HEK293 (cell line): Measurements from ENCODE around the gene ROPN1L.
A peak's percentile ranks its signal among the peaks of the same experiment; 100 is the strongest.

ENCODE experiments used
- CTCF ChIA-PET: fragments of 350-600 bp; formaldehyde crosslinking; extraction: SDS; loops from one replicate; lab custom pipeline; 2021; ENCODE audit warnings: antibody characterized with exemption; lab: Yijun Ruan, JAX
- POLR2A ChIA-PET: fragments of 300-600 bp; formaldehyde crosslinking; extraction: SDS; loops from one replicate; lab custom pipeline; 2020; ENCODE audit warnings: antibody characterized with exemption, inconsistent platforms; lab: Yijun Ruan, JAX
- H3K27ac ChIP-seq: fragments of 200-500 bp; sonication (Bioruptor generic); 2 replicates; pipeline ENCODE4 v1.5.1; 2014; ENCODE audit warnings: low read depth, low read length, control low read depth, inconsistent platforms; ENCODE audit errors: extremely low read depth
- H3K36me3 ChIP-seq, 2 experiments: fragments of 200-500 bp in 1 of 2; sonication (Bioruptor generic) in 1 of 2; 1 replicate in 1 of 2; 2 replicates in 1 of 2; pipeline ENCODE4 v1.5.1; 2014 to 2017; ENCODE audit warnings: inconsistent platforms in 2 of 2, low read length in 2 of 2; ENCODE audit not compliant: control insufficient read depth in 2 of 2, insufficient read depth in 1 of 2
- H3K4me1 ChIP-seq: fragments of 200-500 bp; sonication (Bioruptor generic); 2 replicates; pipeline ENCODE4 v1.5.1; 2014; ENCODE audit warnings: mild to moderate bottlenecking, low read length, inconsistent platforms; ENCODE audit not compliant: control insufficient read depth, insufficient read depth
- H3K4me3 ChIP-seq: 2 replicates; pipeline ENCODE4 v1.5.1; 2011; ENCODE audit warnings: low read depth, mild to moderate bottlenecking, control low read depth, low read length, moderate library complexity
- H3K9me3 ChIP-seq: fragments of 200-500 bp; sonication (Bioruptor generic); 2 replicates; pipeline ENCODE4 v1.5.1; 2014; ENCODE audit warnings: low read depth, low read length, inconsistent platforms; ENCODE audit not compliant: control insufficient read depth, insufficient read depth
- YY1 ChIP-seq: fragments of 450-650 bp; formaldehyde crosslinking; IDR thresholded peaks from 2 replicates; pipeline ENCODE4 v1.5.1; 2018; ENCODE audit warnings: missing biosample characterization, missing genetic modification characterization
- ZBTB48 ChIP-seq: fragments of 450-650 bp; formaldehyde crosslinking; IDR thresholded peaks from 2 replicates; pipeline ENCODE4 v1.5.1; 2016; ENCODE audit warnings: missing biosample characterization, missing genetic modification characterization
- ZFP41 ChIP-seq: fragments of 450-650 bp; formaldehyde crosslinking; IDR thresholded peaks from 2 replicates; pipeline ENCODE4 v1.5.1; 2016; ENCODE audit warnings: missing biosample characterization, missing genetic modification characterization, borderline replicate concordance
- ZNF132 ChIP-seq: fragments of 450-650 bp; formaldehyde crosslinking; IDR thresholded peaks from 2 replicates; pipeline ENCODE4 v1.5.1; 2017; ENCODE audit warnings: missing biosample characterization, missing genetic modification characterization, borderline replicate concordance
- ZNF248 ChIP-seq: fragments of 450-650 bp; formaldehyde crosslinking; IDR thresholded peaks from 2 replicates; pipeline ENCODE4 v1.5.1; 2017; ENCODE audit warnings: missing biosample characterization, missing genetic modification characterization
- ZNF394 ChIP-seq: fragments of 450-650 bp; formaldehyde crosslinking; IDR thresholded peaks from 2 replicates; pipeline ENCODE4 v1.5.1; 2016; ENCODE audit warnings: missing biosample characterization, missing genetic modification characterization, mild to moderate bottlenecking, moderate library complexity, borderline replicate concordance
- ZNF510 ChIP-seq: fragments of 450-650 bp; formaldehyde crosslinking; IDR thresholded peaks from 2 replicates; pipeline ENCODE4 v1.5.1; 2018; ENCODE audit warnings: mild to moderate bottlenecking, missing genetic modification characterization, missing biosample characterization; ENCODE audit not compliant: insufficient replicate concordance
- ZNF555 ChIP-seq: fragments of 450-650 bp; formaldehyde crosslinking; conservative IDR thresholded peaks from 2 replicates; pipeline ENCODE4 v1.5.1; 2017; ENCODE audit warnings: missing biosample characterization, mild to moderate bottlenecking, missing genetic modification characterization, inconsistent platforms
- ZNF600 ChIP-seq: fragments of 450-650 bp; formaldehyde crosslinking; IDR thresholded peaks from 2 replicates; pipeline ENCODE4 v1.5.1; 2016; ENCODE audit warnings: missing biosample characterization, missing genetic modification characterization
- ZNF658 ChIP-seq: fragments of 450-650 bp; formaldehyde crosslinking; IDR thresholded peaks from 2 replicates; pipeline ENCODE4; 2016; ENCODE audit warnings: missing biosample characterization, missing genetic modification characterization
- ZNF747 ChIP-seq: fragments of 450-650 bp; formaldehyde crosslinking; IDR thresholded peaks from 2 replicates; pipeline ENCODE4 v1.5.1; 2016; ENCODE audit warnings: missing biosample characterization, missing genetic modification characterization
- TF ChIP-seq, protein P1 (sequence below): fragments of 450-650 bp; formaldehyde crosslinking; IDR thresholded peaks from 2 replicates; pipeline ENCODE4 v1.5.1; 2016; ENCODE audit warnings: missing biosample characterization, missing genetic modification characterization, borderline replicate concordance
- TF ChIP-seq, protein P2 (sequence below): fragments of 450-650 bp; IDR thresholded peaks from 2 replicates; pipeline ENCODE4 v1.5.1; 2018; ENCODE audit warnings: missing biosample characterization, mild to moderate bottlenecking, missing genetic modification characterization

Gene ROPN1L

DNA sequence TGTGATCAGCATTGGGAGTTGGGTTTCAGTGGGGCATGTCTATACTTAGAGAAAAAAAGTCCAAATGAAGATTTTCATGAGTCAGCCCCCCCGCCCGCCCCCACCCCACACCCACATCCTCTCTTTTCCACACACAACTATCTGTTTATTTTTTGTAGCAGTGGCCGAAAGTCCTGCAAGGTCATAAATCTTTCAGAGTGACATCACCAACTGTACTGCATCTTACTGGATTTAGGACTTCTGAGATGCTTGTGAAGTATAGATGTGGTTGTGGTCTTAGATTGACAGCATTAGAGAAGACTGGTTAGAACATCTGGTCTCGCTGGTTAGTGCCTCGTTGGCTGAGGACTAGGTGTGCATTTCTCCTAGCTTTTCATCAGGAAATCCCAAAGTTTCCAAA is 7.3 kb upstream of the ROPN1L start (continued):
- TF ChIP-seq, protein P1, sequence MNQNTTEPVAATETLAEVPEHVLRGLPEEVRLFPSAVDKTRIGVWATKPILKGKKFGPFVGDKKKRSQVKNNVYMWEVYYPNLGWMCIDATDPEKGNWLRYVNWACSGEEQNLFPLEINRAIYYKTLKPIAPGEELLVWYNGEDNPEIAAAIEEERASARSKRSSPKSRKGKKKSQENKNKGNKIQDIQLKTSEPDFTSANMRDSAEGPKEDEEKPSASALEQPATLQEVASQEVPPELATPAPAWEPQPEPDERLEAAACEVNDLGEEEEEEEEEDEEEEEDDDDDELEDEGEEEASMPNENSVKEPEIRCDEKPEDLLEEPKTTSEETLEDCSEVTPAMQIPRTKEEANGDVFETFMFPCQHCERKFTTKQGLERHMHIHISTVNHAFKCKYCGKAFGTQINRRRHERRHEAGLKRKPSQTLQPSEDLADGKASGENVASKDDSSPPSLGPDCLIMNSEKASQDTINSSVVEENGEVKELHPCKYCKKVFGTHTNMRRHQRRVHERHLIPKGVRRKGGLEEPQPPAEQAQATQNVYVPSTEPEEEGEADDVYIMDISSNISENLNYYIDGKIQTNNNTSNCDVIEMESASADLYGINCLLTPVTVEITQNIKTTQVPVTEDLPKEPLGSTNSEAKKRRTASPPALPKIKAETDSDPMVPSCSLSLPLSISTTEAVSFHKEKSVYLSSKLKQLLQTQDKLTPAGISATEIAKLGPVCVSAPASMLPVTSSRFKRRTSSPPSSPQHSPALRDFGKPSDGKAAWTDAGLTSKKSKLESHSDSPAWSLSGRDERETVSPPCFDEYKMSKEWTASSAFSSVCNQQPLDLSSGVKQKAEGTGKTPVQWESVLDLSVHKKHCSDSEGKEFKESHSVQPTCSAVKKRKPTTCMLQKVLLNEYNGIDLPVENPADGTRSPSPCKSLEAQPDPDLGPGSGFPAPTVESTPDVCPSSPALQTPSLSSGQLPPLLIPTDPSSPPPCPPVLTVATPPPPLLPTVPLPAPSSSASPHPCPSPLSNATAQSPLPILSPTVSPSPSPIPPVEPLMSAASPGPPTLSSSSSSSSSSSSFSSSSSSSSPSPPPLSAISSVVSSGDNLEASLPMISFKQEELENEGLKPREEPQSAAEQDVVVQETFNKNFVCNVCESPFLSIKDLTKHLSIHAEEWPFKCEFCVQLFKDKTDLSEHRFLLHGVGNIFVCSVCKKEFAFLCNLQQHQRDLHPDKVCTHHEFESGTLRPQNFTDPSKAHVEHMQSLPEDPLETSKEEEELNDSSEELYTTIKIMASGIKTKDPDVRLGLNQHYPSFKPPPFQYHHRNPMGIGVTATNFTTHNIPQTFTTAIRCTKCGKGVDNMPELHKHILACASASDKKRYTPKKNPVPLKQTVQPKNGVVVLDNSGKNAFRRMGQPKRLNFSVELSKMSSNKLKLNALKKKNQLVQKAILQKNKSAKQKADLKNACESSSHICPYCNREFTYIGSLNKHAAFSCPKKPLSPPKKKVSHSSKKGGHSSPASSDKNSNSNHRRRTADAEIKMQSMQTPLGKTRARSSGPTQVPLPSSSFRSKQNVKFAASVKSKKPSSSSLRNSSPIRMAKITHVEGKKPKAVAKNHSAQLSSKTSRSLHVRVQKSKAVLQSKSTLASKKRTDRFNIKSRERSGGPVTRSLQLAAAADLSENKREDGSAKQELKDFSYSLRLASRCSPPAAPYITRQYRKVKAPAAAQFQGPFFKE, result no peak
- no peak for TF ChIP-seq ZNF658
- no peak for TF ChIP-seq ZFP41 (tag by site-specific recombination)
- TF ChIP-seq, protein P2, sequence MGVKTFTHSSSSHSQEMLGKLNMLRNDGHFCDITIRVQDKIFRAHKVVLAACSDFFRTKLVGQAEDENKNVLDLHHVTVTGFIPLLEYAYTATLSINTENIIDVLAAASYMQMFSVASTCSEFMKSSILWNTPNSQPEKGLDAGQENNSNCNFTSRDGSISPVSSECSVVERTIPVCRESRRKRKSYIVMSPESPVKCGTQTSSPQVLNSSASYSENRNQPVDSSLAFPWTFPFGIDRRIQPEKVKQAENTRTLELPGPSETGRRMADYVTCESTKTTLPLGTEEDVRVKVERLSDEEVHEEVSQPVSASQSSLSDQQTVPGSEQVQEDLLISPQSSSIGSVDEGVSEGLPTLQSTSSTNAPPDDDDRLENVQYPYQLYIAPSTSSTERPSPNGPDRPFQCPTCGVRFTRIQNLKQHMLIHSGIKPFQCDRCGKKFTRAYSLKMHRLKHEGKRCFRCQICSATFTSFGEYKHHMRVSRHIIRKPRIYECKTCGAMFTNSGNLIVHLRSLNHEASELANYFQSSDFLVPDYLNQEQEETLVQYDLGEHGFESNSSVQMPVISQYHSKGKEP (tag by site-specific recombination), result no peak
- TF ChIP-seq ZNF510 (tag by site-specific recombination), result no peak
- TF ChIP-seq ZNF248 (tag by site-specific recombination), result no peak

DNA sequence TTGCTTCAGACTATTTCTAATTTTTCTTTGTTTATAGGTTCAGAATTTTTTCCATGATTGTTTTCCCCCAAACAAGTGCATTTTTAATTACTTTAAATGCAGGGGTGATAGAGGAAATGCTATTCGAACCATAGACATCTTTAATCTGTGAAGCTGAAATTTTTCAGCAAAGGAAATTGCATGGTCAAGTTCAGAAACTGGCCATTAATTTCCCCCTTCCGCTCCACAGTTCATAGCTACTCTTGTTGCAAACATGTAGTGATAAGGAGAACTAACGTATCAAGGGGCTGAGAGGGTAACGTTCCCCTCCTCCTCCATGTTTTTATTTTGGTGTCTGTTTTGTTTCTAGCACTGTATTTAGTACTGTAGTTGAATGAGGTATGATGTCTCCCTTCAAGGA is 3.4 kb upstream of the ROPN1L start:
- TF ChIP-seq ZNF394 (tag by site-specific recombination) (no peak), ZNF555 (no peak), ZBTB48 (tag by site-specific recombination) (no peak), YY1 (tag by site-specific recombination) (no peak), ZNF747 (no peak)
- Histone ChIP-seq H3K27ac (no peak overlapping the region), H3K36me3 (peaks cover 26 to 35% of the 10 kb centered on the region in 2 experiments), H3K9me3 (no peaks in the 10 kb centered on the region), H3K4me3 (no peak overlapping the region), H3K4me1 (peaks cover 8% of the 10 kb centered on the region; the same call in 1 of the 2 replicates)
- ChIA-PET POLR2A (no interaction called here), CTCF (interaction anchor here (1.6 to 2.3 kb wide), 2 partner anchors 12 to 15 kb away, joined by 5 to 7 read pairs; no protein-coding TSS in a partner anchor)

DNA sequence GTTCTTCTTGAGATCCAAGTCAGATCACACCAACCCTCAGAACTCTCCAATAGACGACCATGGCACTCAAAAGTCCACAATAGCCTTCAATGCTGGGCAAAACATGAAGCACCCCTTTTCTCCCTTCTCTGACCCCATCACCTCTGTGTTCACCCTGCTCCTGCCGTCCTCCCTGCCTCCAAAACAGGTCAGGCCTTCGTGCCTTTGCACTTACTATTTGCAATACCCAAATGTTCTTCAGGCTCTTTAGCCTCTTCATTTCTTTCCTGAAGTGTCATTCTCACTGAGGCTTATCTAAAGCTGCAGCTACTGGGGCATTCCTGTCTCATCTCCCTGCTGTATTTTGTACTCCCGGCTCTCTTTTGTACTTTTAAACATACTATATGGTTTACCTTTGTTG is 2.0 kb upstream of the ROPN1L start:
- no peak overlapping the region for H3K27ac ChIP-seq
- peaks cover 16 to 23% of the 10 kb centered on the region in 2 experiments for H3K36me3 ChIP-seq
- POLR2A ChIA-PET, result interaction anchor here (0.7 kb wide), 1 partner anchor 52 kb away, joined by 3 read pairs; no protein-coding TSS in a partner anchor
- no peak overlapping the region for H3K4me3 ChIP-seq
- H3K9me3 ChIP-seq, result no peaks in the 10 kb centered on the region
- peaks cover 8% of the 10 kb centered on the region; the same call in 1 of the 2 replicates for H3K4me1 ChIP-seq
- CTCF ChIA-PET, result interaction anchor here (1.0 to 2.3 kb wide), 3 partner anchors 13 to 156 kb away, joined by 3 to 7 read pairs (median 4); no protein-coding TSS in a partner anchor
- TF ChIP-seq ZNF132 (tag by site-specific recombination) (no peak), ZNF600 (tag by site-specific recombination) (0 out of 2 replicates have a peak, but pooled peaks have one; percentile 26)
